Transverse colon (tissue), 3 donors: ENCODE data around the gene BRD2.

Experiments
- CTCF ChIP-seq, 5 experiments: fragments of 200-600 bp in 3 of 5; fragments of 450-650 bp in 2 of 5; sonication (generic) in 3 of 5; IDR thresholded peaks; 1 replicate in 2 of 5; 2 replicates in 3 of 5; pipeline ENCODE4 v1.5.1; 2016 to 2017; ENCODE audit warnings: antibody characterized with exemption in 5 of 5, inconsistent platforms in 3 of 5, mild to moderate bottlenecking in 2 of 5, moderate library complexity in 1 of 5
- POLR2A ChIP-seq: fragments of 450-650 bp; IDR thresholded peaks from one replicate; pipeline ENCODE4 v1.6.1; 2016; ENCODE audit warnings: antibody characterized with exemption, mild to moderate bottlenecking, moderate library complexity

GRCh38 chr6:33017694-33018353, 49.4 kb downstream of the BRD2 start:
- TF ChIP-seq POLR2A (no peak), CTCF (IDR thresholded peaks at IDR 0.05) (no peak)
